Measurements from ENCODE around the gene JMJD1C.
A peak's percentile ranks its signal among the peaks of the same experiment; 100 is the strongest.

JMJD1C gene

DNA sequence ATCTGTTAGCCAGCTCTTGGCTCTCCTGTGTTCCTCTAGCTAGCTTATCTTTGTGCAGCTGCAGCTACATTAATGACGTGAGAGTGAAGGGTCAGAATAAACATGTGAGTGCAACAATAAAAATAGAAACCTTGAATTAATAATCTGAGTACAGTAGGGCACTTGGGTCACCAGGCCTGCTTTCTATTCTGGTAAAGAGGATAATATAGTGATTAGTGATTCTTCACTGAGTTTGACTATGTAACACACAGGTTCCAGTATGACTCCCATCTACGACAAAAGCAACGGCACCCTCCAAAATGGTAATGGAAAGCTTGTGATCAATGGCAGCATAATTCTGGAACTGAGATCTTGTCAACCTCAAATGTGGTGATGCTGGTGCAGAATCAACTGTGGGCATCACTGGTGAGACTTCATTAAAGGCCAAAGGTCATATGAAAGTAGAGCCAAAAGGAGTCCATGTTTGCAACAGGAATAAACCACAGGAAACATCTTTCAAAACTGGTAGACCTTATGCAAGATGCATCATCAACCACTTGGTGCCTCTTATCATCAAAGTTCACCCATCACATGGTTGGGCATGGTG is 255.1 kb downstream of the JMJD1C start:
- TF ChIP-seq, protein P1, sequence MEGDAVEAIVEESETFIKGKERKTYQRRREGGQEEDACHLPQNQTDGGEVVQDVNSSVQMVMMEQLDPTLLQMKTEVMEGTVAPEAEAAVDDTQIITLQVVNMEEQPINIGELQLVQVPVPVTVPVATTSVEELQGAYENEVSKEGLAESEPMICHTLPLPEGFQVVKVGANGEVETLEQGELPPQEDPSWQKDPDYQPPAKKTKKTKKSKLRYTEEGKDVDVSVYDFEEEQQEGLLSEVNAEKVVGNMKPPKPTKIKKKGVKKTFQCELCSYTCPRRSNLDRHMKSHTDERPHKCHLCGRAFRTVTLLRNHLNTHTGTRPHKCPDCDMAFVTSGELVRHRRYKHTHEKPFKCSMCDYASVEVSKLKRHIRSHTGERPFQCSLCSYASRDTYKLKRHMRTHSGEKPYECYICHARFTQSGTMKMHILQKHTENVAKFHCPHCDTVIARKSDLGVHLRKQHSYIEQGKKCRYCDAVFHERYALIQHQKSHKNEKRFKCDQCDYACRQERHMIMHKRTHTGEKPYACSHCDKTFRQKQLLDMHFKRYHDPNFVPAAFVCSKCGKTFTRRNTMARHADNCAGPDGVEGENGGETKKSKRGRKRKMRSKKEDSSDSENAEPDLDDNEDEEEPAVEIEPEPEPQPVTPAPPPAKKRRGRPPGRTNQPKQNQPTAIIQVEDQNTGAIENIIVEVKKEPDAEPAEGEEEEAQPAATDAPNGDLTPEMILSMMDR (conservative IDR thresholded peaks at IDR 0.05): no peak
- no peak for TF ChIP-seq ZFX (IDR thresholded peaks at IDR 0.05)
- H3K27ac ChIP-seq: no peak overlapping the region

DNA sequence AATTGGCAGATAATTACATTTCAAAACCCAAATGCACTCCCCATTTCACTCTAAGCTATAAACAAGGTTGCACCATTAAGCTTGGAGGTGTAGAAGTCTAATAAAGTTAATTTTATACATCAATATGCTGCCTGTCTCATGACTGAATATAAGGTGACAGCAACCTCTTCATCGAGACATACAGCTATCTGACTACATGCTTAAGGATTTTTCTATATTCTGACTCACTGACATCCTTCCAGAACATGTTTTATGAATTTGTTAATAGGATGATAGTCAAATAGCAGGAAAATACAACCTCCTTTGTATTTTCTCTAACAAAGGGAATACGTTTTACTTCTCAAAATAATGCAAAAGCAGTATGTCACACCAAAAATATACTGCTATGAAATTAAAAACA is 256.1 kb downstream of the JMJD1C start:
- TF ChIP-seq, protein P1 (conservative IDR thresholded peaks at IDR 0.05): no peak
- TF ChIP-seq ZFX (IDR thresholded peaks at IDR 0.05): no peak

DNA sequence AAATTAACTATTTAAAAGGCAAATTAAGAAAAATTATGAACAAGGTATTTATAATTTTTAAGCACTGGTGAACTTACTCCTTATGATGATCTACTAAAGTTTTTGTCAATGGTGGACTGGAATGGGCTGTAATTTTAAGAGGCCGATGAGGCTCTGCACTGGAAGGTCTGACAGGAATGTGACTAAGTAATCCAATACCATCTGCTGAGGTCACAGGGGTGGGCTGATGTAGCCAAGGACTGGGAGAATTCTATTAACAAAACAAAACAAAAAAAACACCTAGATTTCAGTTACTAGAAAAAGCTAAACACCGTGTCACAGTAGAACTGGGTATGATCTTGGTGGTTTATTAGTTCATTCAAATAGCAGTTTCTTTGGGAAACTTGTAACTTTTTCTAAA is 256.8 kb downstream of the JMJD1C start:
- TF ChIP-seq ZFX (IDR thresholded peaks at IDR 0.05): no peak
- TF ChIP-seq, protein P1 (conservative IDR thresholded peaks at IDR 0.05): no peak
- H3K27ac ChIP-seq: no peak overlapping the region

More for the DNA sequence above, 256.1 kb downstream of the JMJD1C start:
- no peak overlapping the region for H3K27ac ChIP-seq

DNA sequence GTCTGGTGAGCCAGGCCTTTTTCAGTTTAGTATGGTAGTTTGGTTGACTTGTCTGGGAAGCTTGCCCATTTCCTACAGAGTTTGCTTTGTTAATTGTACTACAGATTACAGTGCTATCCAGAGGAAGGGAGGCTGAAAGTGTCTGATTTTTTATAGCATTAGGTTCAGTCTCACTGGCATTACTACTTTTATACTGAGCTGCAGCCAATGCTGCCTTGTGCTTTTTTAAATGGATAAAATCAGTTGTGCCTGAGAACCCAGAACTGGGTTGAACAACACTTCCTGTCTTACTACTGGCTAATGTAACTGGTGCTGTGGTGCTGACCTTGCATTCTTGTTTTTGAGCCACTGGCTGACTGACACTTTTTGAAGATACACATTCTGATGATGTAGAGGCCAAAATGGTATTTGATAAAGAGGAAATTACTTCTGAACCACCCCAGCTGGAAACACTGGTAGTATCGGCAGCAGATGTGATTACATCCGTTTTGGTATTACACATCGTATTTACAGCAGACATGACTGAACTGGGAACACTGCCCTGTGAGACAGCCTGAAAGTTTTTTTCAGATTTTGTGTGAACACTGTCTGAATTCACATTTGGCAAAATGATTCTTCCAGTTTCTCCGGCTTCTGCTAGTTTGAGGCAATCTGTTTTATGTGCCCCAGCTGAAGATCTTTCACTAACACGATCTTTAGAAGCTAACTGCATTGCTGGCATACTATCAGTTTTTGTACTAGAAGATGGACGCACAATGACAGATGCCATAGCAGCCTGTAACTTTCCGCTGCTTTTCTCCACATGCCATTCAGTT is 258.6 kb downstream of the JMJD1C start:
- TF ChIP-seq, protein P1 (conservative IDR thresholded peaks at IDR 0.05): no peak
- TF ChIP-seq ZFX (IDR thresholded peaks at IDR 0.05): no peak
- H3K27ac ChIP-seq: peak overlapping the region; percentile 51; the same call in 1 of the 2 replicates

DNA sequence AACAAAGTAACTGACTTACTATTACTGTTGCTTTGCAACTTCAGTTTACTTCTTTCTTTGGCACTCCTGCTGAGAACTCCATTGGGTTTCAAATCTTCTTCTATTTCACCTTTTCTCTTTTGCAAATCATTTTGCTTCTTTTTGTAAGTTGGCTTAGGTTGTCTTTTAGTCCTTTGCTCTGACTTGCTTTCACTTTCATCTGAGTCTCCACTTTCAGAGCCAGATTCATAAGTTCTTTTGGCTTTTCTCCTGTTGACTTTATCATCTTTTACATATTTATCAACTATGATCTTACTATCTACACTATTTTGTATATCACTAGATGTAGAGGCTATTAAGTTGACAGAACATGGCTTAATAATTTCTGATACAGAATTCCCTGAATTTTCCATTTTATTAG is 259.2 kb downstream of the JMJD1C start:
- H3K27ac ChIP-seq: no peak overlapping the region
- TF ChIP-seq ZFX (IDR thresholded peaks at IDR 0.05): no peak
- TF ChIP-seq, protein P1 (conservative IDR thresholded peaks at IDR 0.05): no peak

DNA sequence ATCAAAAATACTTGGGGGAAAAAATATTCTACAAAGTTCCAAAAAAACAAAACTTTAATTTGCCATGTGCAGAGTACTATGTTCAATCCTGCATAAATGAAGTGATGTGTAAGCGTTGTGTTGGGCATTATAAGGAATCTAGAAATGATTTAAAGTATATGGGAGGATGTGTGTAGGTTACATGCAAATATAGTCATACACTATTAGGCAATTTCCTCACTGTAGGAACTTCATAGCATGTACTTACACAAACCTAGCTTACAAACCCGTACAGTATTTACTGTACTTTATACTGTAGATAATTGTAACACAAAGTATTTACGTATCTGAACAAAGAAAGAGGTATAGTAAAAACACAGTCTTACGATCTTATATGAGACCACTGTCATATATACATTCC is 260.4 kb downstream of the JMJD1C start:
- no peak for TF ChIP-seq ZFX (IDR thresholded peaks at IDR 0.05)
- TF ChIP-seq, protein P1 (conservative IDR thresholded peaks at IDR 0.05): no peak
- no peak overlapping the region for H3K27ac ChIP-seq

DNA sequence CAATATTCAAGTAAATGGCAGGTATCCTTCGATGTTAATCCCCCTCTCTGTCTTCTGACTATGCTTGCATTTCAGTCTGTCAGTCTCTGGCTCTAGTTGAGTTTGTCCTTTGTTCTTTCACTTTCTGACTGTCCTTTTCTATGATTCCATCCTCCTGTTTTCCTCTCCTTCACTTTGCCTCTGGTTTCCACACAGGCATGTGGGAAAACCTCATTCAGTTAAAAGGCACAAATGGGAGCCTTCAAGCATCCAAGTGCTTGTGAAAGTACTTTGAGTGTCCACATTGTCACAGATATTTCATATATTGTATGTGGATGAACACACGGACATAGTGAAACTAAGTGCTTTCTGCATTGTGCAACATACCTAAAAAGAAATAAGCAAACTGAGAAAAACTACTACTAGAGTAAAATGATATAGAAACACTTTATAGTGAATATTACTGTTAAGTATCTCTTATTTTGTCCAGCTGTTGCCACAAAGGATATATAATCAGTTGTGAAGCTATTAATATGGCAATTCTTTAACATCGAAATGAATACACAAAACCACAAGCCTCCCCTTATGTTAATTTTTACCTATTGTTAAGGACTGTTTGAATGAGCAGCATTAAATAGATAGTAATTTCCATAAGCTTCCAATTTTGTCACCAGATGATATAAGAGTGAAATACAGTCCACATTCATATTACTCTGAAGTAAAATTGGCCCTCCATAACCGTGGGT is 260.9 kb downstream of the JMJD1C start:
- TF ChIP-seq ZFX (IDR thresholded peaks at IDR 0.05): no peak
- TF ChIP-seq, protein P1 (conservative IDR thresholded peaks at IDR 0.05): no peak
- H3K27ac ChIP-seq: no peak overlapping the region

Data from C4-2B (cell line).